ENCODE data around the gene CCDC127. TPM values are rescaled to one million over a fixed set of nuclear protein-coding genes. Genes with fewer than 3 reads are reported as not detected.
"Not testable (repeated sequence)": the region's sequence is repeated elsewhere in the genome, so short reads cannot be mapped to it uniquely, and the experiment has no call there.

CCDC127 gene
- total and polyA plus RNA-seq, 2 donors (not counting 3 experiments of a cell fraction or from before 2014, with no cell fraction given) = 3.4 to 6.3 TPM

- no peaks in the 10 kb centered on the region for H4K20me1 ChIP-seq (replicated peaks; ENCODE audit: control insufficient read depth, extremely low read depth, insufficient read depth, low read length)
- POLR2A ChIA-PET = no interaction called here
- BruUV-seq (replicated peaks) = no TSS peak
- H3K4me2 ChIP-seq (ENCODE audit: insufficient read depth, low read length) = no peak overlapping the region
- dilution Hi-C loops (cut with MboI; ENCODE audit: extremely low pct_ligation_motif_present, low sequenced_read_pairs) = no loop called here
- no peaks in the 10 kb centered on the region for H3K9me3 ChIP-seq (replicated peaks; ENCODE audit: control insufficient read depth, insufficient read depth, low read length)
- peaks cover 7% of the 10 kb centered on the region for H3K79me2 ChIP-seq (ENCODE audit: control insufficient read depth, insufficient read depth, low read length)
- FAIRE-seq (peak; percentile 42), DNase-seq (ENCODE audit: low read depth, low spot score) (no peak)
- no peak overlapping the region for H3K4me3 ChIP-seq (replicated peaks in 1 of 3; ENCODE audit: insufficient read depth in 1 of 3, low read depth in 1 of 3, low read length in 3 of 3)
- no peak for TF ChIP-seq GATA2 (IDR thresholded peaks at IDR 0.05; ENCODE audit: insufficient read depth, insufficient read length, low read depth, low read length)
- no peak for TF ChIP-seq EZH2 (IDR thresholded peaks at IDR 0.05; ENCODE audit: borderline replicate concordance, low read depth, low read length, severe bottlenecking)
- TF ChIP-seq FOS (IDR thresholded peaks at IDR 0.05; ENCODE audit: borderline replicate concordance, insufficient read depth, low read length) = no peak
- TF ChIP-seq JUN (IDR thresholded peaks at IDR 0.05; ENCODE audit: borderline replicate concordance, insufficient read depth, insufficient read length, low read depth) = no peak
- TF ChIP-seq CTCF (IDR thresholded peaks at IDR 0.05; ENCODE audit: extremely low read depth in 1 of 2, insufficient read depth in 1 of 2, low read depth in 1 of 2, low read length in 2 of 2) = no peak
- TF ChIP-seq MYC (IDR thresholded peaks at IDR 0.05; ENCODE audit: low read depth, low read length) = no peak
- TF ChIP-seq POLR2A (IDR thresholded peaks at IDR 0.05; ENCODE audit: low read depth, low read length) = no peak
- TF ChIP-seq MAX (IDR thresholded peaks at IDR 0.05; ENCODE audit: insufficient read depth, insufficient read length) = no peak
- TF ChIP-seq POLR2AphosphoS5 (IDR thresholded peaks at IDR 0.05; ENCODE audit: insufficient read depth, low read depth, low read length) = no peak
- H3K36me3 ChIP-seq (ENCODE audit: control insufficient read depth in 2 of 2, extremely low read depth in 1 of 2, insufficient read depth in 2 of 2, low read length in 2 of 2) = peaks cover 4 to 5% of the 10 kb centered on the region in 2 experiments
- H3K27ac ChIP-seq (ENCODE audit: insufficient read depth, low read depth, low read length) = no peak overlapping the region
- H2AFZ ChIP-seq (ENCODE audit: low read depth, low read length) = no peak overlapping the region
- no peaks in the 10 kb centered on the region for H3K27me3 ChIP-seq (ENCODE audit: control insufficient read depth in 2 of 2, insufficient read depth in 2 of 2, low read length in 2 of 2)
- no peaks in the 10 kb centered on the region for H3K9me1 ChIP-seq (replicated peaks; ENCODE audit: control insufficient read depth, extremely low read depth, insufficient read depth, low read length)
- H3K4me1 ChIP-seq (ENCODE audit: control insufficient read depth, extremely low read depth, insufficient read depth, low read length) = peaks cover 15% of the 10 kb centered on the region
- intact Hi-C loops (cut with micrococcal nuclease) = no loop called here
- CTCF ChIA-PET = no interaction called here
- no peak overlapping the region for H3K9ac ChIP-seq (replicated peaks; ENCODE audit: extremely low read depth, insufficient read depth, low read length)
These were observed 49.8 kb upstream of the CCDC127 start for GRCh38 chr5:267716-268115.

- not testable (repeated sequence) for DNase-seq (ENCODE audit: low read depth, low spot score)
These were observed 48.5 kb upstream of the CCDC127 start for GRCh38 chr5:266311-267026.

More at GRCh38 chr5:266311-267026, 48.5 kb upstream of the CCDC127 start:
- H3K36me3 ChIP-seq (ENCODE audit: control insufficient read depth in 2 of 2, extremely low read depth in 1 of 2, insufficient read depth in 2 of 2, low read length in 2 of 2); H3K79me2 ChIP-seq (ENCODE audit: control insufficient read depth, insufficient read depth, low read length); CTCF ChIA-PET; H3K9me3 ChIP-seq (replicated peaks; ENCODE audit: control insufficient read depth, insufficient read depth, low read length); H3K9me1 ChIP-seq (replicated peaks; ENCODE audit: control insufficient read depth, extremely low read depth, insufficient read depth, low read length); BruUV-seq (replicated peaks); H3K4me2 ChIP-seq (ENCODE audit: insufficient read depth, low read length); intact Hi-C loops (cut with micrococcal nuclease); dilution Hi-C loops (cut with MboI; ENCODE audit: extremely low pct_ligation_motif_present, low sequenced_read_pairs); POLR2A ChIA-PET; H3K27ac ChIP-seq (ENCODE audit: insufficient read depth, low read depth, low read length); H3K27me3 ChIP-seq (ENCODE audit: control insufficient read depth in 2 of 2, insufficient read depth in 2 of 2, low read length in 2 of 2); FAIRE-seq; H2AFZ ChIP-seq (ENCODE audit: low read depth, low read length); H3K4me3 ChIP-seq (replicated peaks in 1 of 3; ENCODE audit: insufficient read depth in 1 of 3, low read depth in 1 of 3, low read length in 3 of 3); H3K9ac ChIP-seq (replicated peaks; ENCODE audit: extremely low read depth, insufficient read depth, low read length); H4K20me1 ChIP-seq (replicated peaks; ENCODE audit: control insufficient read depth, extremely low read depth, insufficient read depth, low read length): not testable (repeated sequence)
- peaks cover 15% of the 10 kb centered on the region for H3K4me1 ChIP-seq (ENCODE audit: control insufficient read depth, extremely low read depth, insufficient read depth, low read length)

Measured in endothelial cell of umbilical vein (primary cell).